Hematopoietic multipotent progenitor cell treated with erythropoietin and hydrocortisone succinate and interleukin-3 and kit ligand, for 17 days (in vitro differentiated cells): ENCODE data around the gene THBD.

Experiments
- DNase-seq: peaks from one replicate; pipeline ENCODE4 v3.0.0-alpha.2; 2015; ENCODE audit warnings: low spot score

Gene THBD

GRCh38 chr20:23010096-23010495 lies 39.4 kb downstream of the THBD start:
- DNase-seq: no peak

- no peak for DNase-seq
These were observed 39.8 kb downstream of the THBD start for GRCh38 chr20:23009636-23010035.

- DNase-seq: no peak
These were observed 40.8 kb downstream of the THBD start for GRCh38 chr20:23008667-23009066.

GRCh38 chr20:23007886-23008655 lies 41.4 kb downstream of the THBD start:
- DNase-seq: no peak

- no peak for DNase-seq
These were observed 42.0 kb downstream of the THBD start for GRCh38 chr20:23007462-23007861.

- no peak for DNase-seq
These were observed 43.7 kb downstream of the THBD start for GRCh38 chr20:23005776-23006175.

GRCh38 chr20:23003881-23004460 lies 45.5 kb downstream of the THBD start:
- no peak for DNase-seq

GRCh38 chr20:23003077-23003635 lies 46.3 kb downstream of the THBD start:
- no peak for DNase-seq

- DNase-seq: no peak
These were observed 47.2 kb downstream of the THBD start for GRCh38 chr20:23002276-23002675.

- no peak for DNase-seq
These were observed 49.1 kb downstream of the THBD start for GRCh38 chr20:23000232-23000947.

- no peak for DNase-seq
These were observed 49.7 kb downstream of the THBD start for GRCh38 chr20:22999756-23000155.

- no peak for DNase-seq
These were observed 51.0 kb downstream of the THBD start for GRCh38 chr20:22998476-22998875.

GRCh38 chr20:22995923-22996322 lies 53.5 kb downstream of the THBD start:
- DNase-seq: no peak
